H9 (cell line): ENCODE results near the gene HCK. TPM values are rescaled to one million over a fixed set of nuclear protein-coding genes. Genes with fewer than 3 reads are reported as not detected.

Experiments used
- DNase-seq: peaks from one replicate; pipeline ENCODE4 v3.0.0-alpha.2; 2017
- H2AFZ ChIP-seq: one replicate; pipeline ENCODE4 v1.6.1; 2013; ENCODE audit warnings: mild to moderate bottlenecking, low read length, control low read depth, moderate library complexity
- H2AK5ac ChIP-seq: 2 replicates; pipeline ENCODE4 v1.6.1; 2013; ENCODE audit warnings: low read length, control low read depth, mixed read lengths; ENCODE audit not compliant: insufficient read length
- H2BK120ac ChIP-seq: one replicate; pipeline ENCODE4 v1.6.1; 2013; ENCODE audit warnings: low read depth, mild to moderate bottlenecking, low read length, control low read depth, inconsistent platforms; ENCODE audit not compliant: poor library complexity, severe bottlenecking
- H2BK12ac ChIP-seq: 2 replicates; pipeline ENCODE4 v1.6.1; 2013; ENCODE audit warnings: low read length, control low read depth, mixed read lengths, low read depth; ENCODE audit not compliant: insufficient read length
- H2BK15ac ChIP-seq: 2 replicates; pipeline ENCODE4 v1.6.1; 2013; ENCODE audit warnings: low read depth, low read length, control low read depth
- H2BK20ac ChIP-seq: one replicate; pipeline ENCODE4 v1.6.1; 2013; ENCODE audit warnings: low read depth, mild to moderate bottlenecking, low read length, control low read depth, inconsistent platforms; ENCODE audit not compliant: poor library complexity, severe bottlenecking
- H2BK5ac ChIP-seq: 2 replicates; pipeline ENCODE4 v1.6.1; 2013; ENCODE audit warnings: low read length, control low read depth, mixed read lengths; ENCODE audit not compliant: insufficient read length
- H3K14ac ChIP-seq: 2 replicates; pipeline ENCODE4 v1.6.1; 2013; ENCODE audit warnings: low read length, control low read depth; ENCODE audit not compliant: insufficient read depth
- H3K18ac ChIP-seq: 2 replicates; pipeline ENCODE4 v1.6.1; 2013; ENCODE audit warnings: low read depth, mild to moderate bottlenecking, mixed read lengths, low read length, control low read depth; ENCODE audit not compliant: insufficient read length
- H3K23ac ChIP-seq: 2 replicates; pipeline ENCODE4 v1.6.1; 2013; ENCODE audit warnings: low read length, control low read depth, mixed read lengths, low read depth; ENCODE audit not compliant: insufficient read length
- H3K23me2 ChIP-seq: 2 replicates; pipeline ENCODE4 v1.6.1; 2013; ENCODE audit warnings: low read depth, mild to moderate bottlenecking, mixed read lengths, low read length, control low read depth; ENCODE audit not compliant: insufficient read length, poor library complexity, severe bottlenecking
- H3K27ac ChIP-seq: 2 replicates; pipeline ENCODE4 v1.5.1; 2013; ENCODE audit warnings: low read length, control low read depth, mixed read lengths, low read depth; ENCODE audit not compliant: insufficient read length
- H3K27me3 ChIP-seq: 2 replicates; pipeline ENCODE4 v1.6.1; 2013; ENCODE audit warnings: low read length, control low read depth, inconsistent platforms; ENCODE audit not compliant: insufficient read depth
- H3K4ac ChIP-seq: 2 replicates; pipeline ENCODE4 v1.6.1; 2013; ENCODE audit warnings: low read depth, mild to moderate bottlenecking, control low read depth, inconsistent platforms, low read length, moderate library complexity
- H3K4me1 ChIP-seq: 2 replicates; pipeline ENCODE4 v1.6.1; 2013; ENCODE audit warnings: low read length, control low read depth, inconsistent platforms; ENCODE audit not compliant: insufficient read depth
- H3K4me2 ChIP-seq: 2 replicates; pipeline ENCODE4 v1.6.1; 2013; ENCODE audit warnings: low read length, control low read depth, mixed read lengths; ENCODE audit not compliant: insufficient read length, insufficient read depth
- H3K56ac ChIP-seq: 2 replicates; pipeline ENCODE4 v1.6.1; 2013; ENCODE audit warnings: low read depth, mild to moderate bottlenecking, mixed read lengths, low read length, control low read depth; ENCODE audit not compliant: insufficient read length
- H3K79me1 ChIP-seq: 2 replicates; pipeline ENCODE4 v1.6.1; 2013; ENCODE audit warnings: low read depth, mild to moderate bottlenecking, moderate library complexity, low read length, control low read depth, inconsistent platforms; ENCODE audit not compliant: insufficient read depth, poor library complexity, severe bottlenecking
- H3K79me2 ChIP-seq: 2 replicates; pipeline ENCODE4 v1.6.1; 2013; ENCODE audit warnings: low read length, control low read depth, inconsistent platforms; ENCODE audit not compliant: insufficient read depth
- H3K9ac ChIP-seq: 2 replicates; pipeline ENCODE4 v1.6.1; 2013; ENCODE audit warnings: low read length, control low read depth, mixed read lengths; ENCODE audit not compliant: insufficient read length; ENCODE audit errors: extremely low read depth
- H3K9me3 ChIP-seq: one replicate; pipeline ENCODE4 v1.6.1; 2013; ENCODE audit warnings: low read depth, low read length, inconsistent platforms; ENCODE audit not compliant: control insufficient read depth
- H3T11ph ChIP-seq: one replicate; pipeline ENCODE4 v1.6.1; 2013; ENCODE audit warnings: mild to moderate bottlenecking, low read length, control low read depth, inconsistent platforms
- H4K20me1 ChIP-seq: one replicate; pipeline ENCODE4 v1.6.1; 2013; ENCODE audit not compliant: control insufficient read depth, insufficient read length, insufficient read depth
- H4K5ac ChIP-seq: 2 replicates; pipeline ENCODE4 v1.6.1; 2013; ENCODE audit warnings: low read depth, mild to moderate bottlenecking, mixed read lengths, low read length, control low read depth; ENCODE audit not compliant: insufficient read length
- H4K8ac ChIP-seq: replicated peaks from 2 replicates; pipeline ENCODE4 v1.6.1; 2013; ENCODE audit warnings: low read length, control low read depth, mixed read lengths, low read depth; ENCODE audit not compliant: insufficient read length
- H4K91ac ChIP-seq: 2 replicates; pipeline ENCODE4 v1.6.1; 2013; ENCODE audit warnings: low read depth, mild to moderate bottlenecking, moderate library complexity, mixed read lengths, low read length, control low read depth; ENCODE audit not compliant: insufficient read length
- H3K27ac Mint-ChIP-seq, 3 experiments: 2 replicates in 2 of 3; 3 replicates in 1 of 3; pipeline ENCODE4 v1.8.0; 2020 to 2021; ENCODE audit warnings: mixed read lengths in 3 of 3, mild to moderate bottlenecking in 1 of 3, moderate library complexity in 1 of 3
- H3K27me3 Mint-ChIP-seq: 2 replicates; pipeline ENCODE4 v1.8.0; 2021; ENCODE audit warnings: low read depth, mild to moderate bottlenecking, moderate library complexity, mixed read lengths
- H3K36me3 Mint-ChIP-seq, 3 experiments: 2 replicates in 2 of 3; 3 replicates in 1 of 3; pipeline ENCODE4 v1.8.0; 2020 to 2021; ENCODE audit warnings: low read depth in 3 of 3, mixed read lengths in 3 of 3; ENCODE audit not compliant: insufficient read depth in 1 of 3
- H3K4me1 Mint-ChIP-seq, 2 experiments: 2 replicates each; pipeline ENCODE4 v1.8.0; 2020; ENCODE audit warnings: mixed read lengths in 2 of 2
- H3K4me3 Mint-ChIP-seq, 2 experiments: 2 replicates in 1 of 2; 3 replicates in 1 of 2; pipeline ENCODE4 v1.8.0; 2020 to 2021; ENCODE audit warnings: mild to moderate bottlenecking in 2 of 2, mixed read lengths in 2 of 2, moderate library complexity in 1 of 2
- H3K9me3 Mint-ChIP-seq, 2 experiments: 2 replicates in 1 of 2; 3 replicates in 1 of 2; pipeline ENCODE4 v1.8.0; 2020; ENCODE audit warnings: mild to moderate bottlenecking in 2 of 2, mixed read lengths in 2 of 2, moderate library complexity in 1 of 2
- CTCF ChIP-seq: fragments of 200-600 bp; sonication (generic); conservative IDR thresholded peaks from 3 replicates; pipeline ENCODE4 v1.8.0; 2021; ENCODE audit warnings: antibody characterized with exemption, mild to moderate bottlenecking
- WGBS: extraction: QIAGEN DNeasy Blood & Tissue Kit; methylation state at CpG from one replicate; pipeline ENCODE4 v1.1.7; 2013; ENCODE audit warnings: missing lambda C conversion rate, low lambda C conversion rate, mixed read lengths; ENCODE audit not compliant: insufficient read length; ENCODE audit errors: extremely low coverage; 5-methylcytosine and 5-hydroxymethylcytosine counted together
- total RNA-seq: library from RNA; stranded (reverse); gene quantifications from 2 replicates; pipeline ENCODE4 v1.2.1, GENCODE V29; 2021

HCK gene
- total RNA-seq, 1 experiment from 2014 or later = 1.7 TPM

DNA sequence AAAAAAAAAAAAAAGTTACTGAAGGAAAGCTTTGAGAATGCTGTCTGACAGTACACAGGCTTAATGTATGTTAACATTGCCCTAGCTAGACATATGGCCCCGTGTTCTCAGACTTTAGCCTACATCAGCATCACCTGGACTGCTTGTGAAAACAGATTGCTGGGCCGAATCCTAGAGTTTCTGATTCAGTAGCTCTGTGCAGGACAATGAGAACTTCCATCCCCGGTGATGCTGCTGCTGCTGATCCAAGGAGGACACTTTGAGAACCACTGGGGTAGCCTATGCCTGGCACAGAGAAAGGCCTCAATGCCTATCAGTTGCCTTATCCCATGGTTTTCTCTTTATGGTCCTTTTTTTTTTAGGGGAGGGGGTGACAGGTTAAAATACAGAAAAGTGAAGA, 1.6 kb downstream of the HCK start:
- H3K23ac ChIP-seq = no peak overlapping the region
- H3K23me2 ChIP-seq = peaks cover 20% of the 10 kb centered on the region
- H3K4me3 Mint-ChIP-seq = no peak overlapping the region; a peak in 1 of 5 replicates
- no peak overlapping the region for H3K9ac ChIP-seq
- no peak overlapping the region for H2BK120ac ChIP-seq
- DNase-seq = no peak
- H3K27ac Mint-ChIP-seq = no peak overlapping the region
- H2BK15ac ChIP-seq = no peak overlapping the region
- H3T11ph ChIP-seq = no peak overlapping the region
- no peak overlapping the region for H2BK12ac ChIP-seq
- WGBS = no CpG with 5 or more reads among the region's 3 CpGs
- no peaks in the 10 kb centered on the region for H3K79me2 ChIP-seq
- H2BK5ac ChIP-seq = no peak overlapping the region
- H3K14ac ChIP-seq = no peak overlapping the region
- no peaks in the 10 kb centered on the region for H3K79me1 ChIP-seq
- no peak overlapping the region for H3K56ac ChIP-seq
- no peak for TF ChIP-seq CTCF
- no peak overlapping the region for H2BK20ac ChIP-seq
- no peaks in the 10 kb centered on the region for H3K9me3 ChIP-seq
- no peak overlapping the region for H3K27ac ChIP-seq
- peaks cover 82% of the 10 kb centered on the region for H3K27me3 Mint-ChIP-seq
- no peak overlapping the region for H3K4me2 ChIP-seq
- no peaks in the 10 kb centered on the region for H3K4me1 ChIP-seq
- no peak overlapping the region for H3K18ac ChIP-seq
- no peaks in the 10 kb centered on the region; a peak in 1 of 7 replicates for H3K36me3 Mint-ChIP-seq
- H4K8ac ChIP-seq = no peak overlapping the region
- H2AFZ ChIP-seq = no peak overlapping the region
- H3K4ac ChIP-seq = no peak overlapping the region
- no peaks in the 10 kb centered on the region for H3K9me3 Mint-ChIP-seq
- H4K5ac ChIP-seq = no peak overlapping the region
- H4K91ac ChIP-seq = no peak overlapping the region
- H2AK5ac ChIP-seq = no peak overlapping the region
- peaks cover 19 to 20% of the 10 kb centered on the region in 2 experiments for H3K4me1 Mint-ChIP-seq
- peaks cover 12% of the 10 kb centered on the region; the same call in 1 of the 2 replicates for H3K27me3 ChIP-seq
- no peaks in the 10 kb centered on the region for H4K20me1 ChIP-seq
